Ishikawa (cell line): ENCODE results near the gene ABHD17C.

Experiments
- CEBPB ChIP-seq: IDR thresholded peaks from 2 replicates; pipeline ENCODE4 v1.6.1; 2012
- CREB1 ChIP-seq: IDR thresholded peaks from 2 replicates; pipeline ENCODE4 v1.6.1; 2012; ENCODE audit warnings: low read depth
- EGR1 ChIP-seq: IDR thresholded peaks from 2 replicates; pipeline ENCODE4 v1.6.1; 2012
- EP300 ChIP-seq: IDR thresholded peaks from 2 replicates; pipeline ENCODE4 v1.6.1; 2012; ENCODE audit warnings: borderline replicate concordance
- FOXM1 ChIP-seq: IDR thresholded peaks from 2 replicates; pipeline ENCODE4 v1.6.1; 2012; ENCODE audit warnings: low read depth, borderline replicate concordance
- NFIC ChIP-seq: IDR thresholded peaks from 2 replicates; pipeline ENCODE4 v1.6.1; 2012
- RAD21 ChIP-seq: IDR thresholded peaks from 2 replicates; pipeline ENCODE4 v1.6.1; 2012; ENCODE audit warnings: low read depth
- TAF1 ChIP-seq: IDR thresholded peaks from 2 replicates; pipeline ENCODE4 v1.6.1; 2012; ENCODE audit warnings: low read depth, mild to moderate bottlenecking
- TCF12 ChIP-seq: IDR thresholded peaks from 2 replicates; pipeline ENCODE4 v1.6.1; 2012; ENCODE audit warnings: low read depth
- TEAD4 ChIP-seq: IDR thresholded peaks from 2 replicates; pipeline ENCODE4 v1.6.1; 2012
- YY1 ChIP-seq: IDR thresholded peaks from 2 replicates; pipeline ENCODE4 v1.6.1; 2012; ENCODE audit warnings: low read depth
- ZBTB7A ChIP-seq: IDR thresholded peaks from 2 replicates; pipeline ENCODE4 v1.6.1; 2012; ENCODE audit warnings: low read depth
- TF ChIP-seq, protein P1 (sequence below): IDR thresholded peaks from 2 replicates; pipeline ENCODE4 v1.6.1; 2012
- TF ChIP-seq, protein P2 (sequence below): IDR thresholded peaks from 2 replicates; pipeline ENCODE4 v1.6.1; 2012
- TF ChIP-seq, protein P3 (sequence below): IDR thresholded peaks from 2 replicates; pipeline ENCODE4 v1.6.1; 2012; ENCODE audit warnings: low read depth, mild to moderate bottlenecking

ABHD17C gene

DNA sequence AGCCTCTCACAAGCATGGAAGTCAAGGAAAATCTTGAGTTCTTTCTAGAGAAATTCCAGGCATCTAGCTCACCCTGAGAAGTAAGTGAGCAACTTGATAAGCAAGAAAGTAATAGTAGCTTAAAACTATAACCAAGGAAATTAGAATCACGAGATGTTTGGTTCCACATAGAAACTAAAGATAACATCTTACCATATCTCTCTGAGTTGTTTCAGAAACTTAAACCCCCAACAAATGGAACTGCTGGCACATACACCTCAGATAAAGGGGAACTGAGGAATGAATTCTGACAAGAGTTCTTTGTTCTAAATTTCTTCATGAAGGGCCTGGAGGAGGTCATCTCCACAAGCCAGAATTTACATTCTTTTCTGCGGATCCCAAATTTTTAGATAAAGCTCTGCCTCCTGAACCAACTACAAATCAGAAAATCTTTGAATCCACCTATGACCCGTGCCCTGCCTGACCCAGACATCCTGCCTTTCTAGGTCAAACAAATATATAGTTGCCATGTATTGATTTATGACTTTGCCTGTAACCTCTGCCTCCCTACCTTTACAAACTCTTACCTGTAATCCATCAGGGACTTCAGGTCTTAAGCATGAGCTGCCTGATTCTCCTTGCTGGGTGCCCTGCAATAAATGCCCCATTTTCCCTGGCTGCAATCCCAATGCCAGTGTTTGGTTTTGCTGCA, 26.4 kb upstream of the ABHD17C start:
- TF ChIP-seq TCF12 = no peak
- TF ChIP-seq, protein P1, sequence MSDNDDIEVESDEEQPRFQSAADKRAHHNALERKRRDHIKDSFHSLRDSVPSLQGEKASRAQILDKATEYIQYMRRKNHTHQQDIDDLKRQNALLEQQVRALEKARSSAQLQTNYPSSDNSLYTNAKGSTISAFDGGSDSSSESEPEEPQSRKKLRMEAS = no peak
- no peak for TF ChIP-seq EP300
- TF ChIP-seq RAD21 = no peak
- TF ChIP-seq ZBTB7A = no peak
- no peak for TF ChIP-seq EGR1
- TF ChIP-seq YY1 = no peak
- no peak for TF ChIP-seq TAF1
- TF ChIP-seq, protein P2, sequence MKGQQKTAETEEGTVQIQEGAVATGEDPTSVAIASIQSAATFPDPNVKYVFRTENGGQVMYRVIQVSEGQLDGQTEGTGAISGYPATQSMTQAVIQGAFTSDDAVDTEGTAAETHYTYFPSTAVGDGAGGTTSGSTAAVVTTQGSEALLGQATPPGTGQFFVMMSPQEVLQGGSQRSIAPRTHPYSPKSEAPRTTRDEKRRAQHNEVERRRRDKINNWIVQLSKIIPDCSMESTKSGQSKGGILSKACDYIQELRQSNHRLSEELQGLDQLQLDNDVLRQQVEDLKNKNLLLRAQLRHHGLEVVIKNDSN = no peak
- no peak for TF ChIP-seq CEBPB
- no peak for TF ChIP-seq NFIC
- no peak for TF ChIP-seq TEAD4
- TF ChIP-seq CREB1 = no peak
- no peak for TF ChIP-seq FOXM1
- TF ChIP-seq, protein P3, sequence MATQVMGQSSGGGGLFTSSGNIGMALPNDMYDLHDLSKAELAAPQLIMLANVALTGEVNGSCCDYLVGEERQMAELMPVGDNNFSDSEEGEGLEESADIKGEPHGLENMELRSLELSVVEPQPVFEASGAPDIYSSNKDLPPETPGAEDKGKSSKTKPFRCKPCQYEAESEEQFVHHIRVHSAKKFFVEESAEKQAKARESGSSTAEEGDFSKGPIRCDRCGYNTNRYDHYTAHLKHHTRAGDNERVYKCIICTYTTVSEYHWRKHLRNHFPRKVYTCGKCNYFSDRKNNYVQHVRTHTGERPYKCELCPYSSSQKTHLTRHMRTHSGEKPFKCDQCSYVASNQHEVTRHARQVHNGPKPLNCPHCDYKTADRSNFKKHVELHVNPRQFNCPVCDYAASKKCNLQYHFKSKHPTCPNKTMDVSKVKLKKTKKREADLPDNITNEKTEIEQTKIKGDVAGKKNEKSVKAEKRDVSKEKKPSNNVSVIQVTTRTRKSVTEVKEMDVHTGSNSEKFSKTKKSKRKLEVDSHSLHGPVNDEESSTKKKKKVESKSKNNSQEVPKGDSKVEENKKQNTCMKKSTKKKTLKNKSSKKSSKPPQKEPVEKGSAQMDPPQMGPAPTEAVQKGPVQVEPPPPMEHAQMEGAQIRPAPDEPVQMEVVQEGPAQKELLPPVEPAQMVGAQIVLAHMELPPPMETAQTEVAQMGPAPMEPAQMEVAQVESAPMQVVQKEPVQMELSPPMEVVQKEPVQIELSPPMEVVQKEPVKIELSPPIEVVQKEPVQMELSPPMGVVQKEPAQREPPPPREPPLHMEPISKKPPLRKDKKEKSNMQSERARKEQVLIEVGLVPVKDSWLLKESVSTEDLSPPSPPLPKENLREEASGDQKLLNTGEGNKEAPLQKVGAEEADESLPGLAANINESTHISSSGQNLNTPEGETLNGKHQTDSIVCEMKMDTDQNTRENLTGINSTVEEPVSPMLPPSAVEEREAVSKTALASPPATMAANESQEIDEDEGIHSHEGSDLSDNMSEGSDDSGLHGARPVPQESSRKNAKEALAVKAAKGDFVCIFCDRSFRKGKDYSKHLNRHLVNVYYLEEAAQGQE = no peak

DNA sequence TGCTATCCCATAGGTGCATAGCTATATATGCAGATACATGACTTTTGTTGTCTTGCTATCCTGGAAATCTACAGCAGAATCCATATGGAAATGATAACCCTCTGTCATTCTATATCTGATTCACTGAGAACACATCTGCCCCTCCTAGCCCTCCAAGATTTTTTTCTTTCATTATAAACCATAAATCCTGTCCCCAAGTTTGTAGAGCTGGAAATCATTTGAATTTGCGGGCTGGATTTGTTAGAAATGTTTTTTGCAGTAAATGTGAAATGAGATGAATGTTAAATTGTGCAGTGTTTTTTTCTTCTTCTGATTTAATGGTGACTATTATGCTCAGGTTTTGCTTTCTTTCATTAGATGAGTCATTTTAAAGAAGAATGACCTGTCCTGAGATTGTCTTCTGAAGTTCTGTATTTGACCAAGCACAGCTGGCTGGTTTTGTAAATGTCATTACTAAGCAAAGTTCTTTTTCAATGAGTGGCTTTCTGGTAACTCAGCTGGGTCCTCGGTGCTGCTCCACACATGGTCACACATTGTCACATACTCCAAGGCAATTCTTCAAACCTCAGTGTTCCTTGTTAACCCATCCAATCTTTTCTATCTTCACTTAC, 25.3 kb upstream of the ABHD17C start:
- TF ChIP-seq FOXM1 = no peak
- no peak for TF ChIP-seq ZBTB7A
- no peak for TF ChIP-seq TCF12
- no peak for TF ChIP-seq NFIC
- no peak for TF ChIP-seq TEAD4
- TF ChIP-seq, protein P1 = no peak
- no peak for TF ChIP-seq RAD21
- TF ChIP-seq, protein P2 = no peak
- TF ChIP-seq, protein P3 = no peak
- no peak for TF ChIP-seq CREB1

DNA sequence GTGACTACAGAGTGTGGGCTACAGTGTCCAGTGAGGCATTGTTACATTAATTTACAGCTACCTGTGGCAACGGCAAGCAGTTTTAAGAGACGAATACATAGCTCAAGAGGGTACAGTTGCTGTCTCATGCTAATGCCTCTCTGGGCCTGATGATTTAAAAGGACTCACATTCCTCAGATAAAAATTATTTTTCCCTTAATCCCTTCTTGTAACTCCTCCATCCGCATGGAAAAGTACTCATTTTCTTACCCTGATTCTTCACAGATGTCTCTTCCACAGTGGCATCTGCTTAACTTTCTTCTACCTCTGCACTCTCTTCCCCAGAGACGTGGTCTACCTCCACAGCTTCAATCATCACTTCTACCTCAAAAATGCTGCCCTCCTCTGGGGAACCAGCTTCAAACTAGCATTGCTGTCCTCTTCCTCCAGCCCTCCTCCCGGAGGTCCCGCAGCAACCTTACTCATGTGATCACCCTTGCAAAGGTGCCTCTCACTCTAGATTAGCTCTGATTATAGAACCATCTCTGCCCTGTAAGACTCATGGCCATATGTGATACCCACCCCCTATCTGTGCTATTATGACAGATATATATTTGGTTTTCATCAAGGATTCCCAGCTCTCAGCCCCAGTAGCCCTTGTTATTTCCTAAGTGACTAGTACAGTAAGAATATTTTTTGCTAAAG, 21.4 kb upstream of the ABHD17C start:
- TF ChIP-seq, protein P2 = no peak
- TF ChIP-seq CEBPB = no peak
- TF ChIP-seq ZBTB7A = no peak
- TF ChIP-seq, protein P3 = no peak
- TF ChIP-seq EP300 = no peak
- no peak for TF ChIP-seq CREB1
- no peak for TF ChIP-seq TAF1
- TF ChIP-seq YY1 = no peak
- TF ChIP-seq EGR1 = no peak

DNA sequence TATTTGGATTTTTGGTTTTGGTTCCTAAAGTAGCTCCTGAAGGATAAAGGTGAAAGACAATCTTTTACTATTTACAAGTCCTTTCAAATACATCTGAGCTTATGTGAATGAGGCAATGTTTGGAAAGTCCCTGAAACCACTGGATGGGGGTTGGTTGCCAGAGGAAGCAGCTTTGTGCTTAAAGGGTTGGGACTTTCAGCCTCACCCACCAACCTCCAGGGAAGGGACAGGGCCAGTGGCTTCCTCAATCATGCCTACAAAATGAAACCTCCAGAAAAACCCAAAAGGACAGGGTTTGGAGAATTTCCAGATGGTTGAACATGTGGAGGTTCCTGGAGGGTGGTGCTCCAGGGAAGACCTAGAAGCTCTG, 20.9 kb upstream of the ABHD17C start:
- TF ChIP-seq FOXM1 (no peak), RAD21 (no peak), TCF12 (no peak), TAF1 (no peak), EP300 (no peak), NFIC (no peak)
- TF ChIP-seq, protein P1 = no peak
- TF ChIP-seq, protein P3 = no peak
